Activated gamma-delta T cell treated with Interleukin-2 at 50 U/mL for 16 hours (primary cell): ENCODE data around the gene FAM118A.
"Not testable (repeated sequence)": the region's sequence is repeated elsewhere in the genome, so short reads cannot be mapped to it uniquely, and the experiment has no call there.

Experiments
- DNase-seq: peaks from one replicate; pipeline ENCODE4 v3.0.0-alpha.2; 2020

The FAM118A gene

GRCh38 chr22:45284705-45285262 lies 24.9 kb upstream of the FAM118A start, which contains the start of gene UPK3A:
UPK3A (plus strand) TSS chr22:45284949; CDS start chr22:45285014, 65 bp downstream.
- peak; percentile 40 for DNase-seq

GRCh38 chr22:45285263-45286058 lies 24.3 kb upstream of the FAM118A start:
- no peak for DNase-seq

- no peak for DNase-seq
Measured at GRCh38 chr22:45286854-45287551, 22.7 kb upstream of the FAM118A start.

GRCh38 chr22:45290410-45290936 lies 19.3 kb upstream of the FAM118A start:
- no peak for DNase-seq

- no peak for DNase-seq
Measured at GRCh38 chr22:45291061-45291930, 18.4 kb upstream of the FAM118A start.

GRCh38 chr22:45291931-45292290 lies 17.8 kb upstream of the FAM118A start:
- no peak for DNase-seq

GRCh38 chr22:45292731-45293442 lies 16.8 kb upstream of the FAM118A start:
- DNase-seq: no peak

GRCh38 chr22:45294030-45294429 lies 15.7 kb upstream of the FAM118A start:
- DNase-seq: no peak

- not testable (repeated sequence) for DNase-seq
Measured at GRCh38 chr22:45295004-45295403, 14.7 kb upstream of the FAM118A start.

- no peak for DNase-seq
Measured at GRCh38 chr22:45295492-45295891, 14.2 kb upstream of the FAM118A start.

GRCh38 chr22:45296628-45297297 lies 13.0 kb upstream of the FAM118A start:
- peak; percentile 40 for DNase-seq

- no peak for DNase-seq
Measured at GRCh38 chr22:45298934-45299505, 10.7 kb upstream of the FAM118A start.

- DNase-seq: no peak
Measured at GRCh38 chr22:45302751-45303150, 7.0 kb upstream of the FAM118A start.

GRCh38 chr22:45303181-45303580 lies 6.6 kb upstream of the FAM118A start:
- DNase-seq: no peak

GRCh38 chr22:45304971-45305370 lies 4.8 kb upstream of the FAM118A start:
- no peak for DNase-seq

GRCh38 chr22:45305456-45306075 lies 4.2 kb upstream of the FAM118A start:
- no peak for DNase-seq

- no peak for DNase-seq
Measured at GRCh38 chr22:45306139-45306538, 3.6 kb upstream of the FAM118A start.

GRCh38 chr22:45308391-45308956 lies 1.3 kb upstream of the FAM118A start:
- DNase-seq: no peak

GRCh38 chr22:45308957-45309421 lies 745 bp upstream of the FAM118A start:
- DNase-seq: no peak

- no peak for DNase-seq
Measured at GRCh38 chr22:45310331-45310976, 720 bp downstream of the FAM118A start.
